ENCODE measurements around the gene ZNF846. TPM values are rescaled to one million over a fixed set of nuclear protein-coding genes. Genes with fewer than 3 reads are reported as not detected.

The ZNF846 gene
- total RNA-seq, result 8.4 TPM
- polyA plus RNA-seq, result 1 to 10 TPM; 3.6 to 6.4 (median 3.9) TPM

DNA sequence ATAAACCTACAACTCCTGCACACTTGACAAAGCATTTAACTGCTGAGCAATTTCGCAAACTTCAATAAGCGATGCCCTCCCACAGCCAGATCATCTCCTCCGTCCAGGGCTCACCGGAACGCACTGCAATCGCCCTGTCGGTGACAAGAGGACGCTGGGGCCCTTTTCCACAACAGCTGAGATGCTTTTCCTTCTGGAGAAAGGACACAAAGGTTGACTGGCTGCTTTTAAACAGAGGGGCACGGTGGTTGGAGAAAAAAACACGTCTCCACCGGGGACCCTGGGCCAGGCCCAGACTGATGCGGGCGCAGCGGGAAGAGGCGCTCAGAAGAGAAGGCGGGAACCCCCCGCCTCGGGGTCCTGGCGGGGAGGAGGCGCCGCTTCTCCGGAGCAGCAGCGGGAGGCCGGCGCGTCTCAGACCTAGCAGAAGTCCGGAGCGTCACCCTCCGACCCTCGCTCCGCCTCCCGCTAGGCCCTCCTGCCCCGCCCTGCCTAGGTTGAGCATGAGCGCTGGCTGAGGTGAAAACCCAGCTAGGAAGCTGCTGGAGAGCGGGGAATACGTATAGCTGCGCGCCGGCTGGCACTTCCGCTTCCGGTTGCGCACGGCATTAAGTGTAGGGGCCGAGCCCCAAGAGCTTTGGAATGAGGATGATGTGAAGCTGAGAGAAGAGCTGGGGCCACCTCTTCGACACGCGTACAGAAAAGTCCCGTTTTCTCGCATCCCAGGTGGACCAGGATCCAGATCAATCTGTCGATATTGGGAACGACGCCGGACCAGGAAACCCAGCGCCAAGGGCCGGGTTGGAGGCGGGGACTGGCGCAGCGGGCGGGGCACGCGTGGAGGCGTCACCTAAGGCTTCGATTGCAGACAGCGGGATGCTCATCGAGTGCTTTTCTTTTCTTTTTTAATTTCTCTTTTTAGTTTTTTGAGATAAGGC, at the start of gene ZNF846:
Gene ZNF846 (minus strand): TSS at position 564 of the 938 bp plus-strand sequence. CDS start 3,788 bp downstream, outside the sequence.
- Mint-ChIP-seq H3K4me1 (peaks cover 3 to 10% (median 7%) of the 10 kb centered on the region in 4 donors), H3K9me3 (peaks cover 0 to 12% (median 5%) of the 10 kb centered on the region in 7 donors), H3K27me3 (no peaks in the 10 kb centered on the region), H3K36me3 (peaks cover 19% of the 10 kb centered on the region), H3K4me3 (peak within 1 kb of the TSS; percentile 93 to 98 (median 95)), H3K27ac (peak within 1 kb of the TSS; percentile 96 to 99 (median 99))
- Histone ChIP-seq H3K27me3 (ENCODE audit: control insufficient read depth, insufficient read depth, low read length) (no peaks in the 10 kb centered on the region), H3K4me3 (ENCODE audit: low read depth, low read length) (peak within 1 kb of the TSS; percentile 92), H3K27ac (ENCODE audit: insufficient read depth, low read length, poor library complexity, severe bottlenecking) (peak within 1 kb of the TSS; percentile 93), H3K36me3 (ENCODE audit: control insufficient read depth, insufficient read depth, low read length) (peaks cover 7% of the 10 kb centered on the region), H3K4me1 (ENCODE audit: control insufficient read depth, insufficient read depth, low read length, poor library complexity, severe bottlenecking) (peaks cover 19% of the 10 kb centered on the region), H3K9me3 (ENCODE audit: control insufficient read depth in 2 of 2, low read length in 2 of 2) (peaks cover 8 to 10% of the 10 kb centered on the region in 2 experiments)
- DNase-seq (peak; percentile 86 to 97 (median 92)), ATAC-seq (ENCODE audit: low read depth in 2 of 2) (peak; percentile 98)

DNA sequence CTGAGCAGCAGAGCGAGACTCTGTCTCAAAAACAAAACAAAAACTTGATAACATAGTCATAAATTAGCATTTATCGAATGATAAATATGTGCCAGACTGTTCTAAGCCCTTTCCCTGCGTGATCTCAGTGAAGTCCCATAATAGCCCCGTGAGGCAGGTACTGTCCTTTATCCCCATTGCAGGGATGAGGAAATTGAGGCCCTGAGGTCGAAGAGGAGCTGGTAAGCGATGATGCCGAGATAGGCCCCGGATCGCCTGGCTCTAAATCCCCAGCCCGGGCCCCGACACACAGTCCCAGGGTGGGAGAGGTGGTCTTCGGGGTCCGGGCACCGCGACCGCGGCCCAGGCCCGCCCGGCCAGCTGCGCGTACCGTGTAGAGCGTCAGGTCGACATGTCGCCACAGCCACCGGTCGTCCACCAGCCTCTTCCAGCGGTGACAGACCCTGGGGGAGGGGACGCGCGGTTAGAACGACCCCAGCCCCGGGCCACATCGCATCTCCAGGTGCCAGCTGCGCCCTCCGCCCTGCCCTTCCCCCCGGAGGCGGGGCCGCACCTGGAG, 49.7 kb upstream of the ZNF846 start:
- DNase-seq (peak in 1 of 3 donors; percentile 12), ATAC-seq (ENCODE audit: low read depth in 2 of 2) (no peak)
- peaks cover 18% of the 10 kb centered on the region for H3K36me3 Mint-ChIP-seq
- peak overlapping the region; percentile 93 to 95 (median 95) for H3K27ac Mint-ChIP-seq
- H3K4me1 Mint-ChIP-seq, result peaks cover 10 to 42% (median 20%) of the 10 kb centered on the region in 4 donors
- no peaks in the 10 kb centered on the region for H3K27me3 ChIP-seq (ENCODE audit: control insufficient read depth, insufficient read depth, low read length)
- peaks cover 16% of the 10 kb centered on the region for H3K4me1 ChIP-seq (ENCODE audit: control insufficient read depth, insufficient read depth, low read length, poor library complexity, severe bottlenecking)
- H3K9me3 Mint-ChIP-seq, result peaks cover 0 to 2% (median 0%) of the 10 kb centered on the region in 7 donors
- no peaks in the 10 kb centered on the region for H3K27me3 Mint-ChIP-seq
- H3K4me3 Mint-ChIP-seq, result peak overlapping the region; percentile 91 to 95 (median 93)
- no peaks in the 10 kb centered on the region for H3K9me3 ChIP-seq (ENCODE audit: control insufficient read depth in 2 of 2, low read length in 2 of 2)
- peak overlapping the region; percentile 67 for H3K4me3 ChIP-seq (ENCODE audit: low read depth, low read length)
- no peaks in the 10 kb centered on the region for H3K36me3 ChIP-seq (ENCODE audit: control insufficient read depth, insufficient read depth, low read length)
- H3K27ac ChIP-seq (ENCODE audit: insufficient read depth, low read length, poor library complexity, severe bottlenecking), result peak overlapping the region; percentile 99

- Mint-ChIP-seq H3K27ac (no peak overlapping the region), H3K4me3 (no peak overlapping the region), H3K36me3 (peaks cover 16% of the 10 kb centered on the region), H3K4me1 (peaks cover under 1 to 45% (median 12%) of the 10 kb centered on the region in 4 donors), H3K27me3 (no peaks in the 10 kb centered on the region), H3K9me3 (peaks cover 0 to 2% (median 0%) of the 10 kb centered on the region in 7 donors)
- peaks cover 19% of the 10 kb centered on the region for H3K36me3 ChIP-seq (ENCODE audit: control insufficient read depth, insufficient read depth, low read length)
- no peak for DNase-seq
- H3K4me1 ChIP-seq (ENCODE audit: control insufficient read depth, insufficient read depth, low read length, poor library complexity, severe bottlenecking), result peaks cover 31% of the 10 kb centered on the region
- H3K9me3 ChIP-seq (ENCODE audit: control insufficient read depth in 2 of 2, low read length in 2 of 2), result no peaks in the 10 kb centered on the region
- no peak for ATAC-seq (ENCODE audit: low read depth in 2 of 2)
- no peak overlapping the region for H3K4me3 ChIP-seq (ENCODE audit: low read depth, low read length)
- H3K27ac ChIP-seq (ENCODE audit: insufficient read depth, low read length, poor library complexity, severe bottlenecking), result no peak overlapping the region
- H3K27me3 ChIP-seq (ENCODE audit: control insufficient read depth, insufficient read depth, low read length), result no peaks in the 10 kb centered on the region
Observed at GRCh38 chr19:9811139-9811538, 42.6 kb upstream of the ZNF846 start.

GRCh38 chr19:9808855-9809824, 40.6 kb upstream of the ZNF846 start:
- Histone ChIP-seq H3K4me1 (ENCODE audit: control insufficient read depth, insufficient read depth, low read length, poor library complexity, severe bottlenecking) (peaks cover 35% of the 10 kb centered on the region), H3K9me3 (ENCODE audit: control insufficient read depth in 2 of 2, low read length in 2 of 2) (no peaks in the 10 kb centered on the region), H3K27ac (ENCODE audit: insufficient read depth, low read length, poor library complexity, severe bottlenecking) (peak overlapping the region; percentile 49), H3K36me3 (ENCODE audit: control insufficient read depth, insufficient read depth, low read length) (peaks cover 19% of the 10 kb centered on the region), H3K27me3 (ENCODE audit: control insufficient read depth, insufficient read depth, low read length) (no peaks in the 10 kb centered on the region), H3K4me3 (ENCODE audit: low read depth, low read length) (peak overlapping the region; percentile 19)
- H3K4me3 Mint-ChIP-seq, result peak overlapping the region; percentile 43 to 73 (median 52)
- H3K9me3 Mint-ChIP-seq, result no peaks in the 10 kb centered on the region
- peaks cover 0 to 41% (median 11%) of the 10 kb centered on the region in 4 donors for H3K4me1 Mint-ChIP-seq
- peak overlapping the region; percentile 34 to 94 (median 91) for H3K27ac Mint-ChIP-seq
- H3K36me3 Mint-ChIP-seq, result peaks cover 12% of the 10 kb centered on the region
- DNase-seq (peak in 2 of 3 donors; percentile 58 to 63), ATAC-seq (ENCODE audit: low read depth in 2 of 2) (peak; percentile 77 to 79)
- no peaks in the 10 kb centered on the region for H3K27me3 Mint-ChIP-seq

DNA sequence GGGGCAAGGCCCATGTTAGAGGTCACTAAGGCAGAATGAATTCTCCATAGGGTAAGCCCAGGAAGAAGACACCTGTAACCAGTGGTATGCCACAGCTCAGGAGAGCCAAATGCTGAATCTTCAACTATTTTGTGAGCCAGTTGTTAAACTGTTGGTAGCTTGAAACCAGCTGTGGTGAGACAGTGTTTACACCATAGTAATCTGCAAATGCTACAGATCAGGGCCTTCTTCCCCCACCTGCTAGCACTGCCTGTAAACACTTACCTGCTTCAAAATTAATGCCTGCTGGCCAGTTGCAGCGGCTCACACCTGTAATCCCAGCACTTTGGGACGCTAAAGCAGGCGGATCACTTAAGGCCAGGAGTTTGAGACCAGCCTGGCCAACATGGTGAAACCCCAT, 38.3 kb upstream of the ZNF846 start:
- no peak overlapping the region for H3K4me3 ChIP-seq (ENCODE audit: low read depth, low read length)
- peak overlapping the region; percentile 6 for H3K27ac ChIP-seq (ENCODE audit: insufficient read depth, low read length, poor library complexity, severe bottlenecking)
- Mint-ChIP-seq H3K36me3 (peaks cover 7% of the 10 kb centered on the region), H3K4me3 (peak overlapping the region in 1 of 4 donors; percentile 19), H3K27ac (peak overlapping the region in 2 of 3 donors; percentile 20 to 62), H3K27me3 (no peaks in the 10 kb centered on the region), H3K4me1 (peaks cover 0 to 42% (median 16%) of the 10 kb centered on the region in 4 donors), H3K9me3 (no peaks in the 10 kb centered on the region)
- H3K4me1 ChIP-seq (ENCODE audit: control insufficient read depth, insufficient read depth, low read length, poor library complexity, severe bottlenecking), result peaks cover 35% of the 10 kb centered on the region
- no peaks in the 10 kb centered on the region for H3K9me3 ChIP-seq (ENCODE audit: control insufficient read depth in 2 of 2, low read length in 2 of 2)
- H3K36me3 ChIP-seq (ENCODE audit: control insufficient read depth, insufficient read depth, low read length), result peaks cover 19% of the 10 kb centered on the region
- DNase-seq, result no peak
- no peaks in the 10 kb centered on the region for H3K27me3 ChIP-seq (ENCODE audit: control insufficient read depth, insufficient read depth, low read length)
- no peak for ATAC-seq (ENCODE audit: low read depth in 2 of 2)

DNA sequence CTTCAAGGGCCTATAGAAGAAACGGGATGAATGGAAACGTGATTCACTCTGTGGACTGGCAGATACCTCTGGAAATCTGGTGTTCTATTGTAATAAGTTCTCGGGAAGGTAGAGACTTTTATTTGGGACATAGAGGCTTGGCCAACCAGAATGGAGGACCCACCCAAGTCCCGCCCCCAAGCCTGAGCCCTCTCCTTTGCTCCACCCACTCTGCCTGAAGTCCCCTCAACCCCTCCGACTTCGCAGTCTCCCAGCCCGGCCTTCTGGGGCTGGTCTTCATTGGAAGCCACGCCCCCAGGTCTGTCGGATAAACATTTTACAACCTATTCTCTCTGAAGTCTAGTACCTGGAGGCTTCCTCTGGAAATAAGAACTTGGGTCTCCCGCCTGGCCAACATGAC, 33.4 kb upstream of the ZNF846 start:
- no peaks in the 10 kb centered on the region for H3K36me3 Mint-ChIP-seq
- H3K36me3 ChIP-seq (ENCODE audit: control insufficient read depth, insufficient read depth, low read length), result no peaks in the 10 kb centered on the region

GRCh38 chr19:9799162-9799561, 30.6 kb upstream of the ZNF846 start:
- Histone ChIP-seq H3K4me1 (ENCODE audit: control insufficient read depth, insufficient read depth, low read length, poor library complexity, severe bottlenecking) (peaks cover 8% of the 10 kb centered on the region), H3K27me3 (ENCODE audit: control insufficient read depth, insufficient read depth, low read length) (no peaks in the 10 kb centered on the region), H3K4me3 (ENCODE audit: low read depth, low read length) (no peak overlapping the region), H3K27ac (ENCODE audit: insufficient read depth, low read length, poor library complexity, severe bottlenecking) (no peak overlapping the region), H3K36me3 (ENCODE audit: control insufficient read depth, insufficient read depth, low read length) (no peaks in the 10 kb centered on the region), H3K9me3 (ENCODE audit: control insufficient read depth in 2 of 2, low read length in 2 of 2) (no peaks in the 10 kb centered on the region)
- peaks cover 4% of the 10 kb centered on the region for H3K27me3 Mint-ChIP-seq
- peak overlapping the region in 1 of 4 donors; percentile 15 for H3K4me3 Mint-ChIP-seq
- DNase-seq, result peak in 1 of 3 donors; percentile 40
- no peak for ATAC-seq (ENCODE audit: low read depth in 2 of 2)
- peaks cover 15 to 24% (median 19%) of the 10 kb centered on the region in 4 donors for H3K4me1 Mint-ChIP-seq
- H3K9me3 Mint-ChIP-seq, result no peaks in the 10 kb centered on the region
- H3K36me3 Mint-ChIP-seq, result no peaks in the 10 kb centered on the region
- H3K27ac Mint-ChIP-seq, result no peak overlapping the region

More for the DNA sequence above, 33.4 kb upstream of the ZNF846 start:
- no peaks in the 10 kb centered on the region for H3K27me3 Mint-ChIP-seq
- Histone ChIP-seq H3K9me3 (ENCODE audit: control insufficient read depth in 2 of 2, low read length in 2 of 2) (no peaks in the 10 kb centered on the region), H3K27ac (ENCODE audit: insufficient read depth, low read length, poor library complexity, severe bottlenecking) (no peak overlapping the region), H3K4me3 (ENCODE audit: low read depth, low read length) (no peak overlapping the region), H3K27me3 (ENCODE audit: control insufficient read depth, insufficient read depth, low read length) (no peaks in the 10 kb centered on the region), H3K4me1 (ENCODE audit: control insufficient read depth, insufficient read depth, low read length, poor library complexity, severe bottlenecking) (peaks cover 12% of the 10 kb centered on the region)
- H3K4me3 Mint-ChIP-seq, result no peak overlapping the region
- peaks cover 7 to 23% (median 11%) of the 10 kb centered on the region in 4 donors for H3K4me1 Mint-ChIP-seq
- no peaks in the 10 kb centered on the region for H3K9me3 Mint-ChIP-seq
- ATAC-seq (ENCODE audit: low read depth in 2 of 2), result no peak
- no peak for DNase-seq
- H3K27ac Mint-ChIP-seq, result no peak overlapping the region
